Stimulated activated CD8-positive, alpha-beta memory T cell treated with anti-CD3 and anti-CD28 coated beads, Interleukin-4, amount 100 ng/mL, for 1 hour (primary cell): ENCODE data around the gene KLHL29.

ENCODE experiments used
- DNase-seq, 2 donors: peaks; one replicate each; pipeline ENCODE4 v3.0.0-alpha.2; 2020; ENCODE audit warnings: low read depth in 2 of 2, low spot score in 1 of 2

The KLHL29 gene

DNA sequence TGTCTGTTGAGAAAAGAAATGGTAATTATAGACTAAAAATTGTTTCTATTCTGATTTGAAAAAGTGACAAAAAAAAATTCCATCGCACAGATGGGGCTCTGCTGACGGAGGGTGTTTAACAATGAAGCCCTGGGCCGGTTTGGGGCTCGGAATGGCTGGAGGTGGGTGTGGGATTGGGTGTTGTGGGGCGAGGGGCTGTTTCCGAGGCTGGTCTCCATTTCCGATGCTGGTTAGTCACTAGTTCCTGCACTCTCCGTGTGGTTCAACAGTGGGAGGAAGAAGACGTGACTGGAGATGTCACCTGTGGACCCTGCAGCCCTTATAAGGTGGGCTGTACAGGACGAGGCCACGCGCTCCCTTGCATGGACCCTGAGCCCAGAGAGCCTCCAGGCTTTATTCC is 143.2 kb downstream of the KLHL29 start:
- no peak for DNase-seq

DNA sequence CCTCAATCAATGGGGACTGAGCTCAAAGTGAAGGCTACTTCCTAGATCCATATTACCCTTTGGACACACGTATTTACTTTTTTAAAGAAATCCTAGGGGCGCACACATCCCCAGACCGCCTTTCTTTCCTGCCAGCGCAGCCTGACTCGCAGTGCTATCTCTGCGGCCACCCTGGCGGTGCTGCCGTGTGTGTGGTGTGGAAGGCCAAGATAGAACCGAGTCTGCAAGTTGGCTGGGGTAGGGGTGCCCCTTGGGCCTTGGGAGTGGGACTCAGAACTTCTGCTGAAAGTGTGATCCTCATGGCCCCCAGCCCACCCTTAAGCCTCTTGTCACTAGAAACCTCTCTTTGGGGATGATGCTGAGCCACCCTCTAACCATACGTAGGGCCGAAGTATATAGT is 143.7 kb downstream of the KLHL29 start:
- no peak for DNase-seq

DNA sequence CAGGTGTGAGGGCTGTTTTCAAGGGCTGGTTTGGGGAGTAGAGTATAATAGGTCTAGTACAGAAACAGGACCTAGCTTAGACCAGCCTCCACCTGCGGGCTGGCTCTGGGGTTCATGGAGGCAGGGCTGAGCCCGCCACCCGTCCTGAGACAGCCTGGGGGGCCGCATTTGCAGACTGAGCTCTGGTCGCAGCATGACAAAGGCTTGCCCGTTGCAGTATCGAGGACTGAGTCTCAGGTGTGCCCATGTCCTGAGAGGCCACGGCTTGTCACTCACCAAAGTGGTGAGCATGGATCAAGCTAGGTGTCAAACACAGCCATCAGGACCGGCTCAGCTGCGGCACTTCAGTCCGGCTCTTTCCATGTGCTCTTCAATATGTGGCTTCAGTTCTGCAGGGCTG is 144.7 kb downstream of the KLHL29 start:
- DNase-seq, result no peak

DNA sequence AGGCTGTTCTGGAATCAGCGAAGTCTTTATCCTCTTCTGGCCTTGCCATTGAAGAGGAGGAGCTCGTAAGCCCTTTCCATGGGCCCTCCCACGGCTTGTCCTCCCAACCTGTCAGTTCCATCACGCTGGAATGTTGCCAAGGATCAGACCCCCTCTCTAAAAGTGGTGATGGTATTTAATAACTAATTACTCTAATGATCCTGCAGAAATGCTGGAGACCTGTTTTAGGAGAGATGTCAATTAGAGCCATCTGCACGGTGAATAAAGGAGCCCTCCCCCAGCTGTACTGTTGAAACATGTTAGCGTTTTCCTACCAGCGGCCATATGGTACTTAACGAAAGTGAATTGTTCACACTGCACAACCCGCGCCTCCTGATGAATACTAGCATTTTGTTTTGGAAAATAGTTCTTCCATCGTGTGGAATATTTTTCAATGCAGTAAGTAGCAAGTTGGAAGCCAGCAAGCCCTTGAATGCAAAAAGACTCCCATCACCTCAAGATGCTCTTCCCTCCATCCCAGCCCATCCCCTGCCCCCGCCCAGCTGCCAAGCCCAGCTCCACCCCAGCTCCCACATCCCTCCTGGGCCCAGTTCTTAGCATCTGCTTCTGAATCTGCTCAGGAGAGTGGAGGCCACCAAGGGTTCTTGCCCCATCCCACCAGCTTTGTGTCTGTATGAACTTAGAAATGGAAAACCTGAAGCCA is 145.4 kb downstream of the KLHL29 start:
- no peak for DNase-seq

DNA sequence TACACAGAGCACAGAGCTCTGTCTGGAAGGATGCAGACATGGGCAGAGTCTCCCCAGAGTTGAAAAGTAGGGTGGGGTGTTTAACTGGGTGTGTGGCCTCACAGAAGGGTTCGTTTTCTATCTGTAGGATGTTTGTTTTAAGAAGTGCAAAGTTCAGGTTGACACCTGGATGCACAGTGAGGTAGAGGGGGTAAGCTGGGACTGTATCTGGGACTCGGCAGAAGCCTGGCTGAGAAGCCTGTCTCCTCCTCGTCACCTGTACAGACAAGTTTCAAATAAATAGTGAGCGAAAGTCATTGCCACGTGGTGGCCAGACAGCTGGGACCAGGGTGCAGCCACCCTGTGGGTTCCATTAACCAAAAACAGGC is 145.9 kb downstream of the KLHL29 start:
- no peak for DNase-seq

GRCh38 chr2:23531280-23531679 is 146.3 kb downstream of the KLHL29 start:
- DNase-seq, result no peak

DNA sequence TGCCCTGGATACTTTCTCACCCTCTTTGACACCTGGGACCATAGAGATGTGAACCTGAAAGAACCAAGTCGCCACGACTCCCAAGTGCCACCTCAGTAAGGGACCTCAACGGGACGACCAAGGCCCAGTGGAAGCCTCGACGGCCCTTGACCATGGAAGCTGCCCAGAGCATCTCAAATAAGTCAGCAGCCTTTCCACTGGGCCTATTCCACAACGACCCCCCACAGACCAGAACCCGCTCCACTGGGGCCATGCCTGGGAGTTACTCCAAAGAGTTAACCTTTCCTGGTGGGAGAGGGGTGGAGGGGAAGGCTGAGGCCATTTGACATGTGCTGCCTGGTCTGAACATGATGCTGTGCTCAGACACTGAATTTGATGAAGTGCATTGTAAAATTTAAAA is 146.9 kb downstream of the KLHL29 start:
- no peak for DNase-seq

DNA sequence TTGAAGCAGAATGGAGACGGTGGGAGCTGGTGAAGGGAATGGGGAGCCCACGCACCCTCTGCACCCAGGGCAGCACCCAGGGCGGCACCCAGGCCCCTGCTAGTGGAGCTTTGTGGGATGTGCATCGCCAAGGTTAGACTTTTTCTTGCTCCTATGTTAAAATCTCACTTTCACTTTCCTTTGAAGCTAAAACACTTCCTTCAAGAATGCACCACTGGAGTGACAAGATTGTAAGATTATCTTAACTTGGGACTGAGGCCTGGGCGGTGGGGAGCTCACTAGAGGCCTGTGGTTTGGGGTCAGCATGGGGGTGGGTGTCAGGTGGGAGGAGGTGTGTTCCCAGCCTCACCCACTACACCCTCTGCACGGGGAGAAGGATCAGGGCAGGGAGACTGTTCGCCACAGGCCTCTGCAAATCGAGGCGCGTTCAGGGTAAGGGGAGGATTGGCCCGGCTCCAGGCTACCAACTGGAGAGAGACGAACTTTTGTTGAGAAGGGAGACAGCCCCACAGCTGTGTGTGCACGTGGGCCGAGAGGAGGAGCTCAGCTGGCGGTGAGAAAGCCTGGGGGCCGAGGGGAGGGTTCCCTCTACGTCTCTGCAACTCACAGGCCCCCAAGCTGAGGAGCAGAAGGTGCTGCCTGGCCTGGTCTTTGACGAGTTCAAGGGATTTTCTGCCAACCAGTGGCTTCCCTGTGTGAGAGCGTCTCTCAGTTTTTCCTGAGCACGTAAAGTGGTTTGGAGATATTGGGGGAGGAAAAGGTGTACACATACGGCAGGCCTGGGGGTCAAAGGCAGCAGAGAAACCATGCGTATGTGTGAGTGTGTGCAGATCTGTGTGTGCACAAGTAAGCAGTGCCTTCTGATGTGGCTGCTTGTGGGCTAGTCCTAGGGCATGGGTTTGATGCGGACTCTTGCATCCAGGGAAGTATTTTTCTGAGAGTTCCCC is 147.7 kb downstream of the KLHL29 start:
- no peak for DNase-seq

- DNase-seq, result no peak
These were observed 148.3 kb downstream of the KLHL29 start for GRCh38 chr2:23533338-23533695.

GRCh38 chr2:23534771-23535170 is 149.8 kb downstream of the KLHL29 start:
- no peak for DNase-seq

GRCh38 chr2:23536326-23536725 is 151.3 kb downstream of the KLHL29 start:
- no peak for DNase-seq

DNA sequence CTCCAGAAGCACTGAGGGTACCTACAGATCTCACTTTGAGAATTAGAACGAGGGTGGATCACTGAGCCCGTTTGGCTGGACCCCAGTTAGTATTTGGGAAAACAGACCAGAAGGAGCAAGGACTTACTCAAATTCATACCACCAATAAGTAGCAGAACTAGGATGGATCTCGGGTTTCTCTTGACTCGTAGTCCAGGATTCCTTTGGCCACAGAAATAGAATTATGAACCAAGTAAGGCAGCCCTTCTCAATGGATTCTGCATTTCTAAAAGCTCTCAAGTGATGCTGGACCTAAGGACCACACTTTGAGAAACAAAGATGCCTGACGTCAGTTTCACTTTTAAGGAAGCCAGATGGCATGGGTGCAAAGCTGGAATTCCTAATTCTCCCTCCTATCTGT is 153.0 kb downstream of the KLHL29 start:
- no peak for DNase-seq

GRCh38 chr2:23538566-23538965 is 153.6 kb downstream of the KLHL29 start:
- no peak for DNase-seq

DNA sequence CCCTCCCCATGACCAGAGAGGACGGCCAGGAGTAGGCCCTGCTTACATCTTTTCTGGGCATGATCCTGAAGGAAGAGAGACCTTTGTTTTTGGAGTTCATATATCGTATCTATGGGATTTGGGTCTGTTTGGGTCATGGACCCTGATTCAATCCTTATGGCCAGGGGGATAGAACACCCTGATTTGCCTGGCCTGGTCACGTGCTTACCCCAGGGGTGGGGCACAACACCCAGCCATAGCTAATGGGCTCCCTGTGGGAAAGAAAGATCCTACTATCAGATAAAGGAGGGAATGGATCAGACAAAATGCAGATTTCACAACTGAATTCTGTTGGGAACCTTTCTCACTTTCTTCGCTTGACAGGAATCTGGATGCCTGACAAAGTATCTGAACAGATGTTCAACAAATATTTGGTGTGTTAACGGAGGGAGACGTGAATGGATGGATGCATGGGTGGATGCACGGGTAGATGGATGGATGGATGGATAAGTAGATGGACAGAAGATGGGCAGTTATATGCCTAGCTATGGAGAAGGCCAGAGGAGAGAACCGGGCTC is 155.9 kb downstream of the KLHL29 start:
- no peak for DNase-seq

GRCh38 chr2:23541503-23542229 is 156.7 kb downstream of the KLHL29 start:
- DNase-seq, result no peak

DNA sequence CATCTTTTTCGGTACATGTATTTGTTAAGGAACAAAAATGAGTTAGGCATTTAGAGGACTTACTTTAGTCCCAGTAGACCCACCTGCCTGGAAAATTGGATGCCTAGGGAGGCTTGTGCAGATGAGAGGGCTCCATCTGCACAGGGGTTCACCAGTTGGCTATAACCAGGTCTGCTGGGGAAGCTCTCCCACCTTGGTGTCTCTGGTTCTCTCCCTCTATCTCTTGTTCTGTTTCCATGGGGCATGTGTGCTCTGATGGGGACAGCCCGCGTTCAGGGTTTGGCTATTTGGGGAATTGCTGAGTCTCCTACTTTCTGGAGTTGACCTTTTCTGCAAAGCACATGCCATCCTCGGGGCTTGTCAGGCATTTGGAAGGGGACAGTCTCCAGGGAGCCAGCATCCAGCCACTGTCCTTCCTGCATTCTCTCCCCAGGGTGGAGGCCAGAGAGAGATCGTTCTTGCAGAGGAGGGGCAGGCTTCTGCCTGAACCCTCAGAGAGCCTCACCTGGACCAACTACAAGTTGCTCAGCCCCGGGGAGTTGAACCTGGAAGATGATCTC is 157.3 kb downstream of the KLHL29 start:
- no peak for DNase-seq

DNA sequence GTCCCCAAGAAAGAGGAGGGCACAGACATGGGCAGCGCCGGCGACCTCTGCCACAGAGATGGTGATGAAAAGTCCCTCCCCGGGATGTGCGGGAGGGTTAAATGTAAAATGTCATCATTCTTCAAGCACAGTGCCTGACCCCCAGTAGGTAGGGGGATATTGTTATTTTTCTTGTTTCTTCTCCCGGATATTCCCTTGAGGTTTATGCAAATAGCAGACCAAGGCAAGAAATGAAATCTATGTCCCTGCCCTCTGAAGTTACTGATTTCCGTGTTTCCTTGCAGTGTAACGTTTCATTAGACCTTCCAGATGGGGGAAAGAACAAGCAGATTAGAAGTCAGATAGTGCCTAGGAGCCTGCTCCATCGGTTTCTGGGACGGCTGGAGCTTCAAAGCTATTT is 158.3 kb downstream of the KLHL29 start:
- DNase-seq, result no peak

GRCh38 chr2:23543728-23544127 is 158.7 kb downstream of the KLHL29 start:
- no peak for DNase-seq

DNA sequence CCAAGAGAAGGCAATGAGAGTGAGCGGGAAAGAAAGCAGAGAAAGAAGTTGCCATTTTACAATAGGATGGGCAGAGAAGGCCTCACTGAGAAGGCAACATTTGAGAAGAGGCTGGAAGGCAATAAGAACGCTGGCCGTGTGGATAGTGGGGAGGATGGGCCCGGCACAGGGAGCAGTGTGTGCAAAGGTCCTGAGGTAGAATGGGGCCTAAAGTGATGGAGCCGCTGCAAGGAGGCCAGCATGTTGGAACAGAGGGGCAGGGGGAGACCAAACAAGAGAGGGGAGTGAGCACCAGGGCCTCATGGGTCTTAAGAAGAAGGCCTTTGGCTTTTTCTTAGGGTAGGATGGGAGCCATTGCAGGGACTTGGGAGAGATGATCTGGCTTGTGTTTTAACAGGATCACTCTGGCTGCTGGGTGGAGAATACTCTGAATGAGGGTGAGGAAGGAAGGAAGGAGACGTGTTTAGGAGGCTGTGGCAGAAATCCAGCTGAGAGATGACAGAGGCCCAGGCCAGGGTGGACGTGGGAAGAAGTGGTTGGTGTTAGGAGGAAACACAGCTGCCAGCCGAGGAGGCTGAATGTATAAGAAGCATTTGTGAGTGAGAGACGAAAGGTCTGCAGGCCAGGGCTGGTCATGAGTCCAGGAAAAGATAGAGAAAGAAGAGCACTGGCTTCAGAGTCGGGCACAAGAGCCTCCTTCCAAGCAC is 159.8 kb downstream of the KLHL29 start:
- no peak for DNase-seq

DNA sequence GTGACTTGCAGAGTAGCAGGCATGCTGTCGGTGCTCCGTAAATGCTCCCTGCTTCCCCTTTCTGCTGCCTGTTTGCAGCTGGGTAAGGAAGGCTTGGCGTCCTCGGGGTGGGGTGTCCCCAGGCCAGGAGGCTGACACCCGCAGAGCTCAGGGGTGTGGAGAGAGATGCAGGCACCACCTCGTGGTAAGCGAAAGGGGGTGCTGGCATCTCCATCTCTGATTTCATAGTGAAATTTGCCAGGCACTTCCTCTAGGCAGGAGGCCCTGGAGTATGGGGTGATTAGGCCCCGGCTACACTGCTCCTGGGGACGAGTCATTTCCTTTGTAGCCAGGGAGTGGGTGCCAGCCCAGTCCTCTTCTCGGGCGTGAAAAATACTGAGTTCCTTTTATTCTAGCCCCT is 160.4 kb downstream of the KLHL29 start:
- DNase-seq, result no peak

GRCh38 chr2:23545811-23546210 is 160.8 kb downstream of the KLHL29 start:
- DNase-seq, result no peak
